ENCODE measurements around the gene SLC1A7. TPM values are rescaled to one million over a fixed set of nuclear protein-coding genes. Genes with fewer than 3 reads are reported as not detected.

The SLC1A7 gene
- total and polyA plus RNA-seq, 2 of the 13 experiments (the other 11 are each of a cell fraction or from before 2014, with no cell fraction given) = 0.04 to 2.0 TPM

GRCh38 chr1:53108646-53109580 is 33.5 kb downstream of the SLC1A7 start (continued):
- TF ChIP-seq ZBTB40 (IDR thresholded peaks at IDR 0.05) = no peak
- no peak for TF ChIP-seq ZBTB40 (CRISPR knock-in tag; IDR thresholded peaks at IDR 0.05)
- no peak for TF ChIP-seq NCOA2 (CRISPR knock-in tag; IDR thresholded peaks at IDR 0.05)
- no peak for TF ChIP-seq MTERF4 (CRISPR knock-in tag; IDR thresholded peaks at IDR 0.05)
- TF ChIP-seq GATAD1 (CRISPR knock-in tag; IDR thresholded peaks at IDR 0.05) = no peak
- no peak for TF ChIP-seq ZNF101 (CRISPR knock-in tag; IDR thresholded peaks at IDR 0.05; ENCODE audit: borderline replicate concordance, low read depth)
- no peak for TF ChIP-seq ZMAT3 (CRISPR knock-in tag; conservative IDR thresholded peaks at IDR 0.05)
- 0 out of 2 replicates have a peak, but pooled peaks have one; percentile 22 for TF ChIP-seq MYC (CRISPR knock-in tag; IDR thresholded peaks at IDR 0.05; ENCODE audit: borderline replicate concordance)
- no peak for TF ChIP-seq ZFP82 (CRISPR knock-in tag; IDR thresholded peaks at IDR 0.05; ENCODE audit: borderline replicate concordance)
- TF ChIP-seq ZNF256 (CRISPR knock-in tag; conservative IDR thresholded peaks at IDR 0.05) = no peak
- no peak for TF ChIP-seq MXD4 (CRISPR knock-in tag; IDR thresholded peaks at IDR 0.05)
- no peak for TF ChIP-seq BRD4 (CRISPR knock-in tag; IDR thresholded peaks at IDR 0.05)
- TF ChIP-seq, protein P1, sequence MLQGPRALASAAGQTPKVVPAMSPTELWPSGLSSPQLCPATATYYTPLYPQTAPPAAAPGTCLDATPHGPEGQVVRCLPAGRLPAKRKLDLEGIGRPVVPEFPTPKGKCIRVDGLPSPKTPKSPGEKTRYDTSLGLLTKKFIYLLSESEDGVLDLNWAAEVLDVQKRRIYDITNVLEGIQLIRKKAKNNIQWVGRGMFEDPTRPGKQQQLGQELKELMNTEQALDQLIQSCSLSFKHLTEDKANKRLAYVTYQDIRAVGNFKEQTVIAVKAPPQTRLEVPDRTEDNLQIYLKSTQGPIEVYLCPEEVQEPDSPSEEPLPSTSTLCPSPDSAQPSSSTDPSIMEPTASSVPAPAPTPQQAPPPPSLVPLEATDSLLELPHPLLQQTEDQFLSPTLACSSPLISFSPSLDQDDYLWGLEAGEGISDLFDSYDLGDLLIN (CRISPR knock-in tag; IDR thresholded peaks at IDR 0.05; ENCODE audit: borderline replicate concordance) = no peak
- TF ChIP-seq, protein P2, sequence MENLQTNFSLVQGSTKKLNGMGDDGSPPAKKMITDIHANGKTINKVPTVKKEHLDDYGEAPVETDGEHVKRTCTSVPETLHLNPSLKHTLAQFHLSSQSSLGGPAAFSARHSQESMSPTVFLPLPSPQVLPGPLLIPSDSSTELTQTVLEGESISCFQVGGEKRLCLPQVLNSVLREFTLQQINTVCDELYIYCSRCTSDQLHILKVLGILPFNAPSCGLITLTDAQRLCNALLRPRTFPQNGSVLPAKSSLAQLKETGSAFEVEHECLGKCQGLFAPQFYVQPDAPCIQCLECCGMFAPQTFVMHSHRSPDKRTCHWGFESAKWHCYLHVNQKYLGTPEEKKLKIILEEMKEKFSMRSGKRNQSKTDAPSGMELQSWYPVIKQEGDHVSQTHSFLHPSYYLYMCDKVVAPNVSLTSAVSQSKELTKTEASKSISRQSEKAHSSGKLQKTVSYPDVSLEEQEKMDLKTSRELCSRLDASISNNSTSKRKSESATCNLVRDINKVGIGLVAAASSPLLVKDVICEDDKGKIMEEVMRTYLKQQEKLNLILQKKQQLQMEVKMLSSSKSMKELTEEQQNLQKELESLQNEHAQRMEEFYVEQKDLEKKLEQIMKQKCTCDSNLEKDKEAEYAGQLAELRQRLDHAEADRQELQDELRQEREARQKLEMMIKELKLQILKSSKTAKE (CRISPR knock-in tag; IDR thresholded peaks at IDR 0.05; ENCODE audit: borderline replicate concordance) = no peak
- no peak for TF ChIP-seq POLR2A (IDR thresholded peaks at IDR 0.05; ENCODE audit: insufficient read depth in 1 of 2, low read depth in 2 of 2, low read length in 2 of 2)
- TF ChIP-seq ZNF274 (CRISPR knock-in tag; IDR thresholded peaks at IDR 0.05) = no peak

Data from HepG2 (cell line).